Liver (tissue), 3 donors: ENCODE measurements around the gene CMTM2.

Source experiments
- HNF4G ChIP-seq: IDR thresholded peaks from 2 replicates; pipeline ENCODE4 v1.6.1; 2016; ENCODE audit warnings: antibody characterized with exemption
- JUND ChIP-seq, 2 donors: IDR thresholded peaks; 2 replicates each; pipeline ENCODE4 v1.6.1; 2016; ENCODE audit warnings: antibody characterized with exemption in 2 of 2
- SP1 ChIP-seq: IDR thresholded peaks from 2 replicates; pipeline ENCODE4 v1.6.1; 2018; ENCODE audit warnings: antibody characterized with exemption, mild to moderate bottlenecking
- TAF1 ChIP-seq: conservative IDR thresholded peaks from 2 replicates; pipeline ENCODE4 v1.6.1; 2016; ENCODE audit warnings: antibody characterized with exemption, mild to moderate bottlenecking
- YY1 ChIP-seq: IDR thresholded peaks from 2 replicates; pipeline ENCODE4 v1.6.1; 2016; ENCODE audit warnings: antibody characterized with exemption, mild to moderate bottlenecking
- TF ChIP-seq, protein P1 (sequence below): IDR thresholded peaks from 2 replicates; pipeline ENCODE4 v1.6.1; 2016; ENCODE audit warnings: antibody characterized with exemption, mild to moderate bottlenecking
- TF ChIP-seq, protein P2 (sequence below): fragments of 150-350 bp; IDR thresholded peaks from 2 replicates; pipeline ENCODE4 v1.5.1; 2017; ENCODE audit warnings: improper control_type of control experiment, low read depth, low read length; ENCODE audit not compliant: missing input control
- donor health status: healthy.
- donor health status: healthy.

DNA sequence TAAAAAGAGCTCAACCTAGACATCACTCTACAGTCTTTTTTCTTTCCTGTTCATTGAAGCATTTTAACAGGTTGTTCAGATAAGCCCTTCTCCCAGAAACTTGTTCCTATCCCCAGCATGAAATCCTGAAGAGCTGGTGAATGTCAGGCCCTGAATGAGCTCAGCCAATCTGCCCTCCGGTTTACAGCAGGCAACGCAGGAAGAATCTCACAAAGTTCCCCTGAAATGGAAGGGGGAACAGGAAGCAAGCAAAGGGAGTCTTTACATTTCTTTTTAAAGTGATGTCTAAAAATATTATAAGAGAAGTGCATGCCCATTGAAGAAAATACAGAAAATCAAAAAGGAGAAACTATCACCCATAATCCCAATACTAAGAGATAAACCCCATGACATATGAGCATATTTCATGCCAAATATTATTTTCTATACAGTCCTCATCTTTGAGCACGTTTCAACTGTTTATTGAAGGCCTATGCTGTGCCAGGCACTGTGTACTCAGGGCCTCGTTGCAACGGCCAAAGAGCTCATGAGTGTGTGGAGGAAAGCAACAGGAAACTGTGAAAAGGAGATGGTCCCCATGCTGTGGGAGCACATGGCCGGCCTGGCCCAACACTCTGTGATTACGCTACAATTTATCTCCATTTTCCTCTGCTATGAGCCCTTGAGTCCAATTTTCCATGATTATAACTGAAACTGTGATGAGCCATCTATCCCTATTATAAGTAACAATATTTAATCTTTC lies 35.1 kb upstream of the CMTM2 start:
- TF ChIP-seq, protein P1, sequence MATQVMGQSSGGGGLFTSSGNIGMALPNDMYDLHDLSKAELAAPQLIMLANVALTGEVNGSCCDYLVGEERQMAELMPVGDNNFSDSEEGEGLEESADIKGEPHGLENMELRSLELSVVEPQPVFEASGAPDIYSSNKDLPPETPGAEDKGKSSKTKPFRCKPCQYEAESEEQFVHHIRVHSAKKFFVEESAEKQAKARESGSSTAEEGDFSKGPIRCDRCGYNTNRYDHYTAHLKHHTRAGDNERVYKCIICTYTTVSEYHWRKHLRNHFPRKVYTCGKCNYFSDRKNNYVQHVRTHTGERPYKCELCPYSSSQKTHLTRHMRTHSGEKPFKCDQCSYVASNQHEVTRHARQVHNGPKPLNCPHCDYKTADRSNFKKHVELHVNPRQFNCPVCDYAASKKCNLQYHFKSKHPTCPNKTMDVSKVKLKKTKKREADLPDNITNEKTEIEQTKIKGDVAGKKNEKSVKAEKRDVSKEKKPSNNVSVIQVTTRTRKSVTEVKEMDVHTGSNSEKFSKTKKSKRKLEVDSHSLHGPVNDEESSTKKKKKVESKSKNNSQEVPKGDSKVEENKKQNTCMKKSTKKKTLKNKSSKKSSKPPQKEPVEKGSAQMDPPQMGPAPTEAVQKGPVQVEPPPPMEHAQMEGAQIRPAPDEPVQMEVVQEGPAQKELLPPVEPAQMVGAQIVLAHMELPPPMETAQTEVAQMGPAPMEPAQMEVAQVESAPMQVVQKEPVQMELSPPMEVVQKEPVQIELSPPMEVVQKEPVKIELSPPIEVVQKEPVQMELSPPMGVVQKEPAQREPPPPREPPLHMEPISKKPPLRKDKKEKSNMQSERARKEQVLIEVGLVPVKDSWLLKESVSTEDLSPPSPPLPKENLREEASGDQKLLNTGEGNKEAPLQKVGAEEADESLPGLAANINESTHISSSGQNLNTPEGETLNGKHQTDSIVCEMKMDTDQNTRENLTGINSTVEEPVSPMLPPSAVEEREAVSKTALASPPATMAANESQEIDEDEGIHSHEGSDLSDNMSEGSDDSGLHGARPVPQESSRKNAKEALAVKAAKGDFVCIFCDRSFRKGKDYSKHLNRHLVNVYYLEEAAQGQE: no peak
- TF ChIP-seq, protein P2, sequence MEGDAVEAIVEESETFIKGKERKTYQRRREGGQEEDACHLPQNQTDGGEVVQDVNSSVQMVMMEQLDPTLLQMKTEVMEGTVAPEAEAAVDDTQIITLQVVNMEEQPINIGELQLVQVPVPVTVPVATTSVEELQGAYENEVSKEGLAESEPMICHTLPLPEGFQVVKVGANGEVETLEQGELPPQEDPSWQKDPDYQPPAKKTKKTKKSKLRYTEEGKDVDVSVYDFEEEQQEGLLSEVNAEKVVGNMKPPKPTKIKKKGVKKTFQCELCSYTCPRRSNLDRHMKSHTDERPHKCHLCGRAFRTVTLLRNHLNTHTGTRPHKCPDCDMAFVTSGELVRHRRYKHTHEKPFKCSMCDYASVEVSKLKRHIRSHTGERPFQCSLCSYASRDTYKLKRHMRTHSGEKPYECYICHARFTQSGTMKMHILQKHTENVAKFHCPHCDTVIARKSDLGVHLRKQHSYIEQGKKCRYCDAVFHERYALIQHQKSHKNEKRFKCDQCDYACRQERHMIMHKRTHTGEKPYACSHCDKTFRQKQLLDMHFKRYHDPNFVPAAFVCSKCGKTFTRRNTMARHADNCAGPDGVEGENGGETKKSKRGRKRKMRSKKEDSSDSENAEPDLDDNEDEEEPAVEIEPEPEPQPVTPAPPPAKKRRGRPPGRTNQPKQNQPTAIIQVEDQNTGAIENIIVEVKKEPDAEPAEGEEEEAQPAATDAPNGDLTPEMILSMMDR: no peak
- no peak for TF ChIP-seq TAF1
- no peak for TF ChIP-seq JUND (IDR thresholded peaks at IDR 0.05)
- no peak for TF ChIP-seq SP1
- TF ChIP-seq HNF4G: no peak
- TF ChIP-seq YY1: no peak
